Uterus (tissue), 2 donors: ENCODE data around the gene OR5AC2.

Experiments used
- POLR2A ChIP-seq, 2 donors: fragments of 450-650 bp; IDR thresholded peaks; one replicate each; pipeline ENCODE4 v1.6.1; 2016; ENCODE audit warnings: antibody characterized with exemption in 2 of 2, mild to moderate bottlenecking in 1 of 2, moderate library complexity in 1 of 2
- TF ChIP-seq, protein P1 (sequence below), 4 experiments: fragments of 200-600 bp in 2 of 4; fragments of 450-650 bp in 2 of 4; sonication (generic) in 2 of 4; IDR thresholded peaks; one replicate each; pipeline ENCODE4 v1.5.1; 2016 to 2019; ENCODE audit warnings: antibody characterized with exemption in 4 of 4, mild to moderate bottlenecking in 2 of 4, moderate library complexity in 1 of 4

DNA sequence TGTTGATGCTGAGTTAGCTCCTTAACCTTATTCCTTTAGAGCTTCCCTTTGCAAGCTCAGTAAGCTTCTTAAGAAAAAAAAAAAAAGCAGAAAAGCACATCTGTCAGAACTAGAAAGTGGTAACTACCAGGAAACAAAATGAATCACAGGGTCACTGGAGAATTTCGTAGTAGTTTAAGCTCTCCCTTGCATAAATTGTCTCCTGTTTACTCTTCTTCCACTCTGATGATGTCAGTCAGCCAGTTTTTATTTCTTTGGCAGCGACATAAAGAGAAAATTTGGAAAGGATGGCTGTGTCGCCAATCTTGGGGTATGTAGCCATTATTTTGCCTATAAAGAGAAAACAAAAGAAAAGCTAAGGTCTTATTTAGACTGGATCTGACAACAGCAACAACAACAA is 48.7 kb upstream of the OR5AC2 start:
- TF ChIP-seq, protein P1, sequence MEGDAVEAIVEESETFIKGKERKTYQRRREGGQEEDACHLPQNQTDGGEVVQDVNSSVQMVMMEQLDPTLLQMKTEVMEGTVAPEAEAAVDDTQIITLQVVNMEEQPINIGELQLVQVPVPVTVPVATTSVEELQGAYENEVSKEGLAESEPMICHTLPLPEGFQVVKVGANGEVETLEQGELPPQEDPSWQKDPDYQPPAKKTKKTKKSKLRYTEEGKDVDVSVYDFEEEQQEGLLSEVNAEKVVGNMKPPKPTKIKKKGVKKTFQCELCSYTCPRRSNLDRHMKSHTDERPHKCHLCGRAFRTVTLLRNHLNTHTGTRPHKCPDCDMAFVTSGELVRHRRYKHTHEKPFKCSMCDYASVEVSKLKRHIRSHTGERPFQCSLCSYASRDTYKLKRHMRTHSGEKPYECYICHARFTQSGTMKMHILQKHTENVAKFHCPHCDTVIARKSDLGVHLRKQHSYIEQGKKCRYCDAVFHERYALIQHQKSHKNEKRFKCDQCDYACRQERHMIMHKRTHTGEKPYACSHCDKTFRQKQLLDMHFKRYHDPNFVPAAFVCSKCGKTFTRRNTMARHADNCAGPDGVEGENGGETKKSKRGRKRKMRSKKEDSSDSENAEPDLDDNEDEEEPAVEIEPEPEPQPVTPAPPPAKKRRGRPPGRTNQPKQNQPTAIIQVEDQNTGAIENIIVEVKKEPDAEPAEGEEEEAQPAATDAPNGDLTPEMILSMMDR (IDR thresholded peaks at IDR 0.05): no peak
- no peak for TF ChIP-seq POLR2A (IDR thresholded peaks at IDR 0.05)
